ENCODE results near the gene SAFB. TPM values are rescaled to one million over a fixed set of nuclear protein-coding genes. Genes with fewer than 3 reads are reported as not detected.

The SAFB gene
- total RNA-seq, 2 experiments from 2014 or later = 195 to 200 TPM

GRCh38 chr19:5680437-5681368 lies 57.8 kb downstream of the SAFB start, which contains the start of the genes HSD11B1L and MICOS13:
Gene HSD11B1L, plus strand, starts transcription at chr19:5681027. Its CDS starts 3,806 bp downstream, at chr19:5684833.
Gene MICOS13, minus strand, starts transcription at chr19:5680516. Its CDS starts 30 bp downstream, at chr19:5680486.
- H3K36me3 ChIP-seq (ENCODE audit: insufficient read depth, low read length) = peaks cover 3% of the 10 kb centered on the region
- ChIA-PET POLR2A (interaction anchor here (1.6 to 1.7 kb wide), 2 partner anchors 39 to 58 kb away, joined by 6 to 8 read pairs; partner anchors contain the start of genes CATSPERD, LONP1, SAFB and SAFB2), CTCF (no interaction called here)
- H3K4me1 Mint-ChIP-seq (ENCODE audit: low read depth) = peaks cover 30% of the 10 kb centered on the region
- H3K27me3 Mint-ChIP-seq = no peaks in the 10 kb centered on the region
- intact Hi-C loops (cut with DNase I, micrococcal nuclease) = loop anchor here (1.0 to 10.0 kb wide), 6 partner anchors 40 to 886 kb away; partner anchors contain the start of genes CATSPERD (in 2 of the 2), LONP1 (in 2 of the 2), CLPP (in 1 of the 2) and FEM1A (in 1 of the 2)
- peaks cover 10% of the 10 kb centered on the region for H3K36me3 Mint-ChIP-seq (ENCODE audit: low read depth)
- no peaks in the 10 kb centered on the region for H3K27me3 ChIP-seq (ENCODE audit: control insufficient read depth in 1 of 2, insufficient read depth in 2 of 2, low read length in 2 of 2)
- ATAC-seq (ENCODE audit: poor library complexity) (peak; percentile 95), DNase-seq (peak; percentile 96 to 100 (median 98))
- H3K9me3 ChIP-seq (ENCODE audit: control insufficient read depth in 1 of 2, insufficient read depth in 1 of 2, low read length in 2 of 2) = no peaks in the 10 kb centered on the region
- peak within 1 kb of the TSS; percentile 100 for H3K4me3 ChIP-seq (ENCODE audit: low read length)
- H3K27ac ChIP-seq (ENCODE audit: low read depth in 1 of 2, low read length in 2 of 2) = peak within 1 kb of the TSS; percentile 89 to 100
- H3K4me1 ChIP-seq (ENCODE audit: insufficient read depth, low read length) = peaks cover 24% of the 10 kb centered on the region
- TF ChIP-seq, protein P1, sequence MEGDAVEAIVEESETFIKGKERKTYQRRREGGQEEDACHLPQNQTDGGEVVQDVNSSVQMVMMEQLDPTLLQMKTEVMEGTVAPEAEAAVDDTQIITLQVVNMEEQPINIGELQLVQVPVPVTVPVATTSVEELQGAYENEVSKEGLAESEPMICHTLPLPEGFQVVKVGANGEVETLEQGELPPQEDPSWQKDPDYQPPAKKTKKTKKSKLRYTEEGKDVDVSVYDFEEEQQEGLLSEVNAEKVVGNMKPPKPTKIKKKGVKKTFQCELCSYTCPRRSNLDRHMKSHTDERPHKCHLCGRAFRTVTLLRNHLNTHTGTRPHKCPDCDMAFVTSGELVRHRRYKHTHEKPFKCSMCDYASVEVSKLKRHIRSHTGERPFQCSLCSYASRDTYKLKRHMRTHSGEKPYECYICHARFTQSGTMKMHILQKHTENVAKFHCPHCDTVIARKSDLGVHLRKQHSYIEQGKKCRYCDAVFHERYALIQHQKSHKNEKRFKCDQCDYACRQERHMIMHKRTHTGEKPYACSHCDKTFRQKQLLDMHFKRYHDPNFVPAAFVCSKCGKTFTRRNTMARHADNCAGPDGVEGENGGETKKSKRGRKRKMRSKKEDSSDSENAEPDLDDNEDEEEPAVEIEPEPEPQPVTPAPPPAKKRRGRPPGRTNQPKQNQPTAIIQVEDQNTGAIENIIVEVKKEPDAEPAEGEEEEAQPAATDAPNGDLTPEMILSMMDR (IDR thresholded peaks at IDR 0.05) = no peak
- peak within 1 kb of the TSS; percentile 95 for H3K27ac Mint-ChIP-seq
- no peaks in the 10 kb centered on the region for H3K9me3 Mint-ChIP-seq
- peak within 1 kb of the TSS; percentile 99 for H3K4me3 Mint-ChIP-seq

DNA sequence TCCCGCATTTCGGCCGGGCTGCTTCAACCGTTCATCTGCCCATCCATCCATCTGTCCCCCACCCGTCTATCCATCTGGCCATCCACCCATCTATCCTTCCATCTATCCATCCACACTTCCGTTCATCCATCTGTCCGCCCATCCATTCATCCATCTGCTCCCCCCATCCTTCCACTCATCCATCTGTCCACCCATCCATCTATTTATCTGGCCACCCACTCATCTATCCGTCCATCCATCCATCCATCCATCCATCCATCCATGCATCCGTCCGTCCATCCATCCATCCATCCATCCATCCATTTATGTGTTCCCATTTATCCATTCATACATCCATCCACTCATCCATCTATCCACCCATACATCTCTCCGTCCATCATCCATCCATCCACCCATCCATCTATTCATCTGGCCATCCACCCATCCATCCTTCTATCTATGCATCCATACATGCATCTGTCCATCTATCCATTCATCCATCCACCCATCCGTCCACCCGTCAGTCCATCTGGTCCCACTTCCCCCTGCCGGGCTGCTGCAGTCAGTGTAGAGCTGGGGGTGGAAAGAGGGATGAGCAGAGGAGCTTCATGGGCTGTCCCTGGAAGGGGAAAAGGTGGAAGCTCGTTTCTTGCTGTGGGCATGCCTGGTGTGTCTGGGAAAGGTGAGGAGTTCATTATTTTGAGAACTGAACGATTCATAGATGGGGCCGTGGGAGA lies 58.7 kb downstream of the SAFB start:
- Mint-ChIP-seq H3K9me3 (no peaks in the 10 kb centered on the region), H3K27ac (peak overlapping the region; percentile 4), H3K36me3 (ENCODE audit: low read depth) (peaks cover 10% of the 10 kb centered on the region), H3K4me1 (ENCODE audit: low read depth) (peaks cover 34% of the 10 kb centered on the region), H3K4me3 (peak overlapping the region; percentile 26), H3K27me3 (no peaks in the 10 kb centered on the region)
- Histone ChIP-seq H3K27ac (ENCODE audit: low read depth in 1 of 2, low read length in 2 of 2) (no peak overlapping the region), H3K27me3 (ENCODE audit: control insufficient read depth in 1 of 2, insufficient read depth in 2 of 2, low read length in 2 of 2) (no peaks in the 10 kb centered on the region), H3K4me3 (ENCODE audit: low read length) (peak overlapping the region; percentile 100), H3K9me3 (ENCODE audit: control insufficient read depth in 1 of 2, insufficient read depth in 1 of 2, low read length in 2 of 2) (no peaks in the 10 kb centered on the region), H3K4me1 (ENCODE audit: insufficient read depth, low read length) (peaks cover 31% of the 10 kb centered on the region), H3K36me3 (ENCODE audit: insufficient read depth, low read length) (peaks cover 3% of the 10 kb centered on the region)
- POLR2A ChIA-PET = interaction anchor here (1.0 kb wide), 1 partner anchor 146 kb away, joined by 4 read pairs; no protein-coding TSS in a partner anchor
- TF ChIP-seq, protein P1 (IDR thresholded peaks at IDR 0.05) = no peak
- intact Hi-C loops (cut with DNase I, micrococcal nuclease) = loop anchor here (2.0 to 10.0 kb wide), 4 partner anchors 59 to 887 kb away; partner anchors contain the start of genes CLPP (in 1 of the 2), FEM1A (in 1 of the 2), RANBP3 (in 1 of the 2) and SAFB (in 1 of the 2)
- CTCF ChIA-PET = no interaction called here
- DNase-seq (peak in 2 of 14 experiments; percentile 16 to 43), ATAC-seq (ENCODE audit: poor library complexity) (no peak)

- Mint-ChIP-seq H3K27me3 (no peaks in the 10 kb centered on the region), H3K4me1 (ENCODE audit: low read depth) (peaks cover 36% of the 10 kb centered on the region), H3K9me3 (no peaks in the 10 kb centered on the region), H3K4me3 (peak overlapping the region; percentile 26), H3K36me3 (ENCODE audit: low read depth) (peaks cover 10% of the 10 kb centered on the region), H3K27ac (no peak overlapping the region)
- Histone ChIP-seq H3K4me1 (ENCODE audit: insufficient read depth, low read length) (peaks cover 37% of the 10 kb centered on the region), H3K4me3 (ENCODE audit: low read length) (no peak overlapping the region), H3K36me3 (ENCODE audit: insufficient read depth, low read length) (peaks cover 3% of the 10 kb centered on the region), H3K27me3 (ENCODE audit: control insufficient read depth in 1 of 2, insufficient read depth in 2 of 2, low read length in 2 of 2) (no peaks in the 10 kb centered on the region), H3K27ac (ENCODE audit: low read depth in 1 of 2, low read length in 2 of 2) (no peak overlapping the region), H3K9me3 (ENCODE audit: control insufficient read depth in 1 of 2, insufficient read depth in 1 of 2, low read length in 2 of 2) (no peaks in the 10 kb centered on the region)
- CTCF ChIA-PET = no interaction called here
- DNase-seq (no peak), ATAC-seq (ENCODE audit: poor library complexity) (no peak)
- TF ChIP-seq, protein P1 (IDR thresholded peaks at IDR 0.05) = no peak
- POLR2A ChIA-PET = interaction anchor here (1.0 kb wide), 1 partner anchor 146 kb away, joined by 4 read pairs; no protein-coding TSS in a partner anchor
- intact Hi-C loops (cut with DNase I, micrococcal nuclease) = loop anchor here in 1 of 2 experiments (10.0 kb wide), 3 partner anchors 293 to 887 kb away; partner anchors contain the start of genes CLPP, FEM1A and RANBP3
These were observed 59.2 kb downstream of the SAFB start for GRCh38 chr19:5682107-5682482.
